Loucy (cell line): ENCODE measurements around the gene DBF4B.

ENCODE experiments used
- EZH2phosphoT487 ChIP-seq: fragments of 200-600 bp; IDR thresholded peaks from 2 replicates; pipeline ENCODE4 v1.6.1; 2018; ENCODE audit warnings: antibody characterized with exemption, mild to moderate bottlenecking, moderate library complexity, borderline replicate concordance
- TF ChIP-seq, protein P1 (sequence below): fragments of 200-600 bp; sonication (generic); conservative IDR thresholded peaks from 2 replicates; pipeline ENCODE4 v1.5.1; 2014; ENCODE audit warnings: mild to moderate bottlenecking, antibody characterized with exemption, low read length

DNA sequence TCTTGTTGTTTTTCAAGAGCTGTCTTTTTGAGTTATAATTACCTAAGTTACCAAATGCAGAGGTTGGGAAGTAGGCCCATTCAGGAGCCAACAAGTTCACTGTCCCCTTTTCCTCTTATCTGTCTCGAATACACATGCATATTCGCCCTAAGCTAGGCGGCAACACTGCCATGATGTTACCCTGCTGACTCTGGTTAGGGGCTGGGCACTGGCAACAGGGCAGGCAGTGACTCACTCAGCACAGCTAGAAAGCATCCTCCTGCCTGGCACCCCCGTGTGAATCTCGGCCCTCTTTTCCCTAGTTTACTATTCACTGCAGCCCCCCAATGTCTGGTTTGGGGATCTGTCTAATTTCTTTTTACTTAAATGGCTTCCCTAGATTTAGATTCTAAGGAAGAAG lies 13.8 kb downstream of the DBF4B start:
- TF ChIP-seq, protein P1, sequence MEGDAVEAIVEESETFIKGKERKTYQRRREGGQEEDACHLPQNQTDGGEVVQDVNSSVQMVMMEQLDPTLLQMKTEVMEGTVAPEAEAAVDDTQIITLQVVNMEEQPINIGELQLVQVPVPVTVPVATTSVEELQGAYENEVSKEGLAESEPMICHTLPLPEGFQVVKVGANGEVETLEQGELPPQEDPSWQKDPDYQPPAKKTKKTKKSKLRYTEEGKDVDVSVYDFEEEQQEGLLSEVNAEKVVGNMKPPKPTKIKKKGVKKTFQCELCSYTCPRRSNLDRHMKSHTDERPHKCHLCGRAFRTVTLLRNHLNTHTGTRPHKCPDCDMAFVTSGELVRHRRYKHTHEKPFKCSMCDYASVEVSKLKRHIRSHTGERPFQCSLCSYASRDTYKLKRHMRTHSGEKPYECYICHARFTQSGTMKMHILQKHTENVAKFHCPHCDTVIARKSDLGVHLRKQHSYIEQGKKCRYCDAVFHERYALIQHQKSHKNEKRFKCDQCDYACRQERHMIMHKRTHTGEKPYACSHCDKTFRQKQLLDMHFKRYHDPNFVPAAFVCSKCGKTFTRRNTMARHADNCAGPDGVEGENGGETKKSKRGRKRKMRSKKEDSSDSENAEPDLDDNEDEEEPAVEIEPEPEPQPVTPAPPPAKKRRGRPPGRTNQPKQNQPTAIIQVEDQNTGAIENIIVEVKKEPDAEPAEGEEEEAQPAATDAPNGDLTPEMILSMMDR: no peak
- TF ChIP-seq EZH2phosphoT487: no peak
